GM18870 (cell line): Measurements from ENCODE around the gene ATAD5.

Experiments used
- ATAC-seq: cut with Tn5 transposase; IDR thresholded peaks from one replicate; pipeline ENCODE4 v1.9.1; 2021; ENCODE audit warnings: moderate library complexity; ENCODE audit not compliant: unreplicated experiment

Gene ATAD5

GRCh38 chr17:30939051-30939689 lies 107.4 kb downstream of the ATAD5 start:
- no peak for ATAC-seq

- ATAC-seq = no peak
Measured at GRCh38 chr17:30942308-30943079, 110.7 kb downstream of the ATAD5 start.
